Measurements from ENCODE around the gene DLGAP1.

- TF ChIP-seq POLR2A (IDR thresholded peaks at IDR 0.05) (no peak), CTCF (IDR thresholded peaks at IDR 0.05) (no peak)
These were observed 820.7 kb downstream of the DLGAP1 start for GRCh38 chr18:3634250-3634939.

Data from right lobe of liver (tissue), 4 donors.